ENCODE data around the gene HADH. TPM values are rescaled to one million over a fixed set of nuclear protein-coding genes. Genes with fewer than 3 reads are reported as not detected.
"Not testable (repeated sequence)": the region's sequence is repeated elsewhere in the genome, so short reads cannot be mapped to it uniquely, and the experiment has no call there.

Gene HADH
- total and polyA plus RNA-seq, 12 donors = 24.5 to 123 (median 68.8) TPM

DNA sequence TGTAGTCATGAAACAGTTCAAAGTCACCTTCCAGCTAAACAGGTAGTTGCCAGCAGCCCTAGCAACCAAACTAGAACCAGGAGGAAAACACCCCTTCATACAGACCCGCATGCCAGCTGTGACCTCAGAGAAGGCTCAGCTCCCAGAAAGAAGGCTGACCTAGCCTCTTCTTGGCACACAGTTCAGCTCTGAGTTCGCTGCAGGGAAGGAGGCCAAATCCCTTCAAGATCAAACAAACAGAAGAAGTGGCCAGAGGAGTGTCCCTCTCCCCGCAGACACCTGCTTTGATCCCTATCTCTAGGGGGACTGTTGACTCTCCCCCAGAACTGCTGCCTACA lies 56.0 kb downstream of the HADH start:
- Histone ChIP-seq H3K36me3 (replicated peaks in 1 of 2) (no peaks in the 10 kb centered on the region), H3K4me3 (no peak overlapping the region), H3K27me3 (no peaks in the 10 kb centered on the region), H3K4me1 (replicated peaks in 1 of 2) (peaks cover 8 to 9% of the 10 kb centered on the region in 2 donors), H3K27ac (peak overlapping the region in 2 of 5 donors; percentile 15 to 49), H3K9me3 (replicated peaks in 1 of 3) (no peaks in the 10 kb centered on the region)
- DNase-seq = peak; percentile 45 to 78 (median 66)
- intact Hi-C loops (cut with DNase I) = no loop called here
- no peak for TF ChIP-seq CTCF (IDR thresholded peaks at IDR 0.05)
- no peak for TF ChIP-seq POLR2A (IDR thresholded peaks at IDR 0.05)
- 26 to 37% (median 33%) methylated on average over 3 of the region's 3 CpGs for WGBS, 4 donors

- no peak for TF ChIP-seq POLR2A (IDR thresholded peaks at IDR 0.05)
- Histone ChIP-seq H3K27me3 (no peaks in the 10 kb centered on the region), H3K27ac (no peak overlapping the region), H3K9me3 (replicated peaks in 1 of 3) (no peaks in the 10 kb centered on the region), H3K36me3 (replicated peaks in 1 of 2) (no peaks in the 10 kb centered on the region), H3K4me1 (replicated peaks in 1 of 2) (peaks cover 8 to 9% of the 10 kb centered on the region in 2 donors), H3K4me3 (no peak overlapping the region)
- 77 to 86% (median 79%) methylated on average over 2 of the region's 2 CpGs for WGBS, 4 donors
- DNase-seq = no peak
- intact Hi-C loops (cut with DNase I) = no loop called here
Measured at GRCh38 chr4:108047199-108047598, 57.5 kb downstream of the HADH start.

DNA sequence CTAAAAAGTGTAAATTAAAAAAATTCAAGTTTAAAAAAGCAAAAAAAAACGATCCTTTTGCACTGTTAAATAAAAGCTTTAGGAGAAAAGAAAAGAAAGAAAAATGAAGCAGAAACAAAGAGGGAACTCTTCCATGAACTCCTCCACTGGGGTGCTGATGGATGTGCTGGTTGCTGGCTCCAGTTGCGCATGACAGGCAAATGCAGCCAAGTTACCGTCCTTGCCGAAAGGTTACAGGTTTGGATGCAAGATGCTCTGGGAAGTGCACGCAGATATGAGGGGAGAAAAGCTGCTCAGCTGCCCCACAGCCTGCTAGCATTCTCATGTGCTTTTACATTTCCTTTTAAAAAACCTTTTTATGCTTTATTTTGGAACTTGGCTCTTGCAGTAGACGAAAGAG lies 58.5 kb downstream of the HADH start:
- no peaks in the 10 kb centered on the region for H3K9me3 ChIP-seq (replicated peaks in 1 of 3)

DNA sequence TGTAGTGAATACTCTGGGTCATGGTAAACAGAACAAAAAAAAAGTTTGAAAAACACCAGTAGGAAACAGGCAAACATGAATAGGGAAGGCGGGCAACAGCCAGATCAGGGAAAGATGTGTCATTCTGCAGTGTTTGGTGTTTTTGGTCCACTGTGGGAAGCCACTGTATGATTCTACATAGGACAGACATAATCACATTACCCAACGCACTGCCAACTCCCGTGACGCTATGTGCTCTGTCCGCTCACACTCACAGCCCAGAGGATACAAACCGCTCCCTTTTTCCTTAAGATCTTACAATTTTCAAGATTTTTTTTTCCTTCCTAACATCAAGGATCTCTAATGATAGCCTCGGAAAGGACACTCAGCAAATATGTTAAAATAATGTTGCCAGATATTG lies 59.3 kb downstream of the HADH start:
- no peaks in the 10 kb centered on the region for H3K27me3 ChIP-seq

More for the DNA sequence above, 58.5 kb downstream of the HADH start:
- DNase-seq = peak in 4 of 7 donors; percentile 29 to 55 (median 39)
- Histone ChIP-seq H3K4me3 (no peak overlapping the region), H3K36me3 (replicated peaks in 1 of 2) (no peaks in the 10 kb centered on the region), H3K27ac (no peak overlapping the region), H3K27me3 (no peaks in the 10 kb centered on the region), H3K4me1 (replicated peaks in 1 of 2) (peaks cover 8 to 9% of the 10 kb centered on the region in 2 donors)
- intact Hi-C loops (cut with DNase I) = no loop called here
- TF ChIP-seq CTCF (IDR thresholded peaks at IDR 0.05) (no peak), POLR2A (IDR thresholded peaks at IDR 0.05) (no peak)
- 56 to 71% (median 63%) methylated on average over 6 of the region's 6 CpGs for WGBS, 4 donors

DNA sequence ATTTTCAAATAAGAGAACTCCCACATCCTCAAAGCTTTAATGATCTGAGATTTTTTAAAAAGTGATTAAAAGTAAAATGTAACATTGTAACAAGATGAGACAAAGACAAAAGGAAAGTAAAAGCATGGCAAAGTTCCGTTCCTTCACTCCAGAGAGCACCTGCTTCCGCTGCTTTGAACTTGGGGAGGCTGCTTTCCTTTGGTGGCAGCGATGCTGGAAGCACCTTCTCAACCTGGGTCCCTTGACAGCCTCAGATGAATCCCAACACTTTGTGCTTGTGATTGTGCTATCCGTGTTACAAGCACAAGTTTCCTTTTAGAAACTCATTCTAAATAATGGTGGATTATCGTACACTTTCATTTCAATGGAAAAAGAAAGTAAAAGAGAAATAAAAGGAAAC lies 59.7 kb downstream of the HADH start:
- intact Hi-C loops (cut with DNase I) = no loop called here
- WGBS, 4 donors = 85 to 89% (median 87%) methylated on average over 5 of the region's 5 CpGs
- H3K4me1 ChIP-seq (replicated peaks in 1 of 2) = peaks cover 8 to 9% of the 10 kb centered on the region in 2 donors
- no peaks in the 10 kb centered on the region for H3K36me3 ChIP-seq (replicated peaks in 1 of 2)
- H3K27me3 ChIP-seq = no peaks in the 10 kb centered on the region
- H3K4me3 ChIP-seq = no peak overlapping the region
- TF ChIP-seq POLR2A (IDR thresholded peaks at IDR 0.05) (no peak), CTCF (IDR thresholded peaks at IDR 0.05) (no peak)
- H3K9me3 ChIP-seq (replicated peaks in 1 of 3) = no peaks in the 10 kb centered on the region
- DNase-seq = no peak
- H3K27ac ChIP-seq = no peak overlapping the region

More for the DNA sequence above, 59.3 kb downstream of the HADH start:
- no peaks in the 10 kb centered on the region for H3K9me3 ChIP-seq (replicated peaks in 1 of 3)
- WGBS, 4 donors = 89 to 96% (median 92%) methylated on average over 7 of the region's 7 CpGs
- no peak for TF ChIP-seq POLR2A (IDR thresholded peaks at IDR 0.05)
- no peak overlapping the region for H3K4me3 ChIP-seq
- H3K4me1 ChIP-seq (replicated peaks in 1 of 2) = peaks cover 8 to 9% of the 10 kb centered on the region in 2 donors
- intact Hi-C loops (cut with DNase I) = no loop called here
- H3K36me3 ChIP-seq (replicated peaks in 1 of 2) = no peaks in the 10 kb centered on the region
- DNase-seq = no peak
- no peak overlapping the region for H3K27ac ChIP-seq

DNA sequence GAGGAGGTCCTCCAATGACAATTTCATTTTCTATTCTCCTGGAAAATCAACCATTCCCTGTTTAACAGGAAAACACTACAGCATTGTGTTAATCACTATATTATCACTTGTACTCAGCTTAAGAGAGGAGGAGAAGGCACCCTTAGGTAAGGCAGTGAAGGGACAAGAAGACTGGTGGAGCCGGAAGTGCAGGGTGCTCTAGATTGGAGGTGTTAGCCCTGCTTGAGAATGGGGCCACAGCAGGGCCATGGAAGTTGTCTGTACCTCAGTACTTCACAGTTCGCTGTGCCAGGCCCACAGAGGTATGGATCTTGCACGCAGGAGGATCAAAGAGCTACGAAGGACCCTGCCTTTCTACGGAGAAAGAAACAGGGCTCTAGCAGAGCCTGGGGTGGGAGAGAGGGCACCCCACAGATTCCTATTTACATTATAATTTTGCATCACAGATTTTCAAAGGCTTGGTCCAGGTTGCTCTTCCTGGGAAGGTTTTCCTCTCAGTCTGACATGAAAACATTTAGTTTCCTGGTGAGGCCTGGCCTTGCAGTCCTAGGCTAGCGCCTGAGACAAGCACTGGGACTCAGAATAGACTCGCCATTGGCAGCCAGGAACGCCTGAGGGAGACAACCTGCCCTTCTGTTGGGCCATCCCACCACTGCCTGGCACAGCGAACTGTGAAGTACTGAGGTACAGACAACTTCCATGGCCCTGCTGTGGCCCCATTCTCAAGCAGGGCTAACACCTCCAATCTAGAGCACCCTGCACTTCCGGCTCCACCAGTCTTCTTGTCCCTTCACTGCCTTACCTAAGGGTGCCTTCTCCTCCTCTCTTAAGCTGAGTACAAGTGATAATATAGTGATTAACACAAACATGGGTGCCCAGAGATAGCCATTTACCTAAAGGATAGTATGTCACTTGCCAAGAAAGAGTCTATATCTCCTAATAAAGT lies 60.8 kb downstream of the HADH start:
- H3K27me3 ChIP-seq; H3K4me3 ChIP-seq; DNase-seq; H3K9me3 ChIP-seq (replicated peaks in 1 of 3); H3K4me1 ChIP-seq (replicated peaks in 1 of 2); H3K36me3 ChIP-seq (replicated peaks in 1 of 2); H3K27ac ChIP-seq: not testable (repeated sequence)
- intact Hi-C loops (cut with DNase I) = loop anchor here in 1 of 2 donors (10.0 kb wide), 1 partner anchor 524 kb away; no protein-coding TSS in a partner anchor
- whole genome bisulfite sequencing, 4 donors = 90 to 97% (median 93%) methylated on average over 6 to 10 of the region's 10 CpGs

All from adrenal gland (tissue), 12 donors.